OCI-LY1 (cell line): Measurements from ENCODE around the gene GNAS.

ENCODE experiments used
- H2AFZ ChIP-seq: fragments of 200-600 bp; sonication (generic), shearing (Covaris generic); 2 replicates; pipeline ENCODE4 v1.6.0; 2014; ENCODE audit warnings: antibody characterized with exemption, mild to moderate bottlenecking, low read length
- H3F3A ChIP-seq: fragments of 200-600 bp; sonication (generic), shearing (Covaris generic); 2 replicates; pipeline ENCODE4 v1.6.0; 2014; ENCODE audit warnings: mild to moderate bottlenecking, antibody characterized with exemption, low read length, moderate library complexity; ENCODE audit not compliant: insufficient read depth
- H3K27ac ChIP-seq: fragments of 200-600 bp; sonication (generic); 2 replicates; pipeline ENCODE4 v1.5.1; 2014; ENCODE audit warnings: low read length, mixed run types, mild to moderate bottlenecking, low read depth; ENCODE audit not compliant: poor library complexity, severe bottlenecking
- H3K27me3 ChIP-seq: fragments of 200-600 bp; sonication (generic); 2 replicates; pipeline ENCODE4 v1.6.0; 2014; ENCODE audit warnings: antibody characterized with exemption, mild to moderate bottlenecking, low read length, moderate library complexity; ENCODE audit not compliant: insufficient read depth
- H3K36me3 ChIP-seq: fragments of 200-600 bp; sonication (generic); 2 replicates; pipeline ENCODE4 v1.6.1; 2014; ENCODE audit warnings: mild to moderate bottlenecking, antibody characterized with exemption, low read length, moderate library complexity, mixed read lengths; ENCODE audit not compliant: insufficient read depth
- H3K4me1 ChIP-seq: fragments of 200-600 bp; sonication (generic); 2 replicates; pipeline ENCODE4 v1.5.1; 2014; ENCODE audit warnings: mild to moderate bottlenecking, low read length, moderate library complexity; ENCODE audit not compliant: insufficient read depth, severe bottlenecking
- H3K4me2 ChIP-seq: fragments of 200-600 bp; sonication (generic), shearing (Covaris generic); 2 replicates; pipeline ENCODE4 v1.6.1; 2014; ENCODE audit warnings: low read length
- H3K4me3 ChIP-seq: fragments of 200-600 bp; sonication (generic); 2 replicates; pipeline ENCODE4 v1.5.1; 2014; ENCODE audit warnings: low read length, low read depth, mild to moderate bottlenecking, mixed read lengths; ENCODE audit not compliant: poor library complexity, severe bottlenecking
- H3K79me2 ChIP-seq: fragments of 200-600 bp; shearing (Covaris generic); 2 replicates; pipeline ENCODE4 v1.6.1; 2016; ENCODE audit warnings: mixed run types, low read length, mixed read lengths; ENCODE audit not compliant: insufficient read depth
- H3K9ac ChIP-seq: fragments of 200-600 bp; sonication (generic), shearing (Covaris generic); 2 replicates; pipeline ENCODE4 v1.6.1; 2014; ENCODE audit warnings: mild to moderate bottlenecking, low read length, mixed read lengths
- H3K9me2 ChIP-seq: fragments of 200-600 bp; sonication (generic), shearing (Covaris generic); 2 replicates; pipeline ENCODE4 v1.6.1; 2014; ENCODE audit warnings: low read depth, mild to moderate bottlenecking, low read length, mixed read lengths
- H3K9me3 ChIP-seq: fragments of 200-600 bp; shearing (Covaris generic); 2 replicates; pipeline ENCODE4 v1.6.1; 2014; ENCODE audit warnings: low read length, mixed read lengths
- H4K20me1 ChIP-seq: fragments of 200-600 bp; sonication (generic), shearing (Covaris generic); 2 replicates; pipeline ENCODE4 v1.6.0; 2016; ENCODE audit warnings: mild to moderate bottlenecking, low read length; ENCODE audit not compliant: insufficient read depth
- CTCF ChIP-seq: fragments of 200-600 bp; sonication (generic), shearing (Covaris generic); IDR thresholded peaks from 2 replicates; pipeline ENCODE4 v1.5.1; 2017; ENCODE audit warnings: mild to moderate bottlenecking, antibody characterized with exemption, low read length, moderate library complexity, mixed read lengths
- EZH2 ChIP-seq: fragments of 200-600 bp; sonication (generic), shearing (Covaris generic); IDR thresholded peaks from 2 replicates; pipeline ENCODE4 v1.8.0; 2017; ENCODE audit warnings: borderline replicate concordance, mixed run types, mild to moderate bottlenecking, antibody characterized with exemption, low read length, moderate library complexity, mixed read lengths

Gene GNAS

GRCh38 chr20:58896820-58897219, 44.3 kb downstream of the GNAS start:
- no peaks in the 10 kb centered on the region for H3K27me3 ChIP-seq
- no peak overlapping the region for H3K27ac ChIP-seq
- no peak overlapping the region for H3K4me3 ChIP-seq
- TF ChIP-seq CTCF (no peak), EZH2 (no peak)
- no peak overlapping the region for H2AFZ ChIP-seq
- H3K4me2 ChIP-seq: no peak overlapping the region
- no peaks in the 10 kb centered on the region for H3K9me3 ChIP-seq
- H3K36me3 ChIP-seq: peaks cover 68% of the 10 kb centered on the region; the same call in 1 of the 2 replicates
- H3K4me1 ChIP-seq: peaks cover 87% of the 10 kb centered on the region
- no peak overlapping the region for H3K9ac ChIP-seq
- H4K20me1 ChIP-seq: peaks cover 7% of the 10 kb centered on the region
- H3K9me2 ChIP-seq: no peaks in the 10 kb centered on the region
- H3F3A ChIP-seq: peaks cover 8% of the 10 kb centered on the region; the same call in 1 of the 2 replicates
- H3K79me2 ChIP-seq: peaks cover 94% of the 10 kb centered on the region

- Histone ChIP-seq H3K36me3 (peaks cover 73% of the 10 kb centered on the region; the same call in 1 of the 2 replicates), H3K4me2 (no peak overlapping the region), H3F3A (peaks cover 8% of the 10 kb centered on the region; the same call in 1 of the 2 replicates), H3K4me1 (peaks cover 90% of the 10 kb centered on the region), H2AFZ (no peak overlapping the region), H3K79me2 (peaks cover 95% of the 10 kb centered on the region), H3K9me2 (no peaks in the 10 kb centered on the region), H3K27ac (no peak overlapping the region), H3K9me3 (no peaks in the 10 kb centered on the region), H3K27me3 (no peaks in the 10 kb centered on the region), H3K9ac (no peak overlapping the region), H3K4me3 (no peak overlapping the region), H4K20me1 (peaks cover 7% of the 10 kb centered on the region)
- TF ChIP-seq CTCF (no peak), EZH2 (no peak)
Observed at GRCh38 chr20:58897488-58897887, 45.0 kb downstream of the GNAS start.

- Histone ChIP-seq H3K79me2 (peaks cover 82% of the 10 kb centered on the region), H3K27ac (no peak overlapping the region), H3K9me3 (no peaks in the 10 kb centered on the region), H3K9ac (no peak overlapping the region), H4K20me1 (peaks cover 7% of the 10 kb centered on the region), H3K4me2 (no peak overlapping the region; the same call in 1 of the 2 replicates), H3K9me2 (no peaks in the 10 kb centered on the region), H3K27me3 (no peaks in the 10 kb centered on the region), H3K36me3 (peaks cover 84% of the 10 kb centered on the region), H3F3A (peaks cover 8% of the 10 kb centered on the region; the same call in 1 of the 2 replicates), H3K4me1 (peaks cover 83% of the 10 kb centered on the region), H2AFZ (no peak overlapping the region), H3K4me3 (no peak overlapping the region)
- TF ChIP-seq CTCF: no peak
- TF ChIP-seq EZH2: no peak
Observed at GRCh38 chr20:58898629-58899408, 46.3 kb downstream of the GNAS start.
